Endothelial cell of umbilical vein (primary cell): ENCODE results near the gene SS18L1. TPM values are rescaled to one million over a fixed set of nuclear protein-coding genes. Genes with fewer than 3 reads are reported as not detected.

Source experiments
- BruUV-seq: library from RNA; stranded (reverse); fragments of 400-500 nt; replicated peaks from 2 replicates; lab custom pipeline; 2021; lab: Mats Ljungman, UMichigan
- CTCF ChIA-PET: fragments of 300-600, 350-600 bp; sonication (Branson Sonifier 250); formaldehyde crosslinking; loops from one replicate; lab custom pipeline; 2021; ENCODE audit warnings: antibody characterized with exemption, inconsistent platforms; lab: Charles Lee
- POLR2A ChIA-PET: fragments of 300-600, 350-600 bp; sonication (Branson Sonifier 250); formaldehyde crosslinking; loops from one replicate; lab custom pipeline; 2021; ENCODE audit warnings: antibody characterized with exemption, inconsistent platforms; lab: Charles Lee
- DNase-seq: peaks from one replicate; pipeline ENCODE4 v3.0.0-alpha.2; 2011; ENCODE audit warnings: low read depth, low spot score
- FAIRE-seq: peaks from 2 replicates; lab custom pipeline; 2011; peaks lifted over from hg19 to GRCh38; lab: Jason Lieb, UNC
- H2AFZ ChIP-seq: 2 replicates; pipeline ENCODE4 v1.6.0; 2012; ENCODE audit warnings: low read depth, low read length, control low read depth, inconsistent platforms
- H3K27ac ChIP-seq: 2 replicates; pipeline ENCODE4 v1.5.1; 2011; ENCODE audit warnings: low read depth, mild to moderate bottlenecking, control low read depth, low read length, moderate library complexity; ENCODE audit not compliant: insufficient read depth
- H3K27me3 ChIP-seq, 2 experiments: 2 replicates each; pipeline versions ENCODE4 v1.6.0 to v1.6.1; 2011; ENCODE audit warnings: low read length in 2 of 2, mixed read lengths in 1 of 2; ENCODE audit not compliant: control insufficient read depth in 2 of 2, insufficient read depth in 2 of 2
- H3K36me3 ChIP-seq, 2 experiments: 2 replicates in 1 of 2; 3 replicates in 1 of 2; pipeline ENCODE4 v1.5.1; 2011; ENCODE audit warnings: low read length in 2 of 2, mild to moderate bottlenecking in 1 of 2, moderate library complexity in 1 of 2; ENCODE audit not compliant: control insufficient read depth in 2 of 2, insufficient read depth in 2 of 2; ENCODE audit errors: extremely low read depth in 1 of 2
- H3K4me1 ChIP-seq: 3 replicates; pipeline ENCODE4 v1.5.1; 2011; ENCODE audit warnings: mild to moderate bottlenecking, low read length; ENCODE audit not compliant: control insufficient read depth, insufficient read depth; ENCODE audit errors: extremely low read depth
- H3K4me2 ChIP-seq: 2 replicates; pipeline ENCODE4 v1.6.1; 2011; ENCODE audit warnings: low read length, control low read depth, mixed read lengths; ENCODE audit not compliant: insufficient read depth
- H3K4me3 ChIP-seq, 3 experiments: fragments of 200-600 bp in 1 of 3; sonication (generic), shearing (Covaris generic) in 1 of 3; replicated peaks in 1 of 3; 2 replicates each; pipeline ENCODE4 v1.5.1; 2011 to 2016; ENCODE audit warnings: control low read depth in 3 of 3, low read length in 3 of 3, mild to moderate bottlenecking in 2 of 3, inconsistent platforms in 1 of 3, low read depth in 1 of 3, moderate library complexity in 1 of 3; ENCODE audit not compliant: insufficient read depth in 1 of 3
- H3K79me2 ChIP-seq: 2 replicates; pipeline ENCODE4 v1.6.0; 2012; ENCODE audit warnings: low read length, inconsistent platforms; ENCODE audit not compliant: control insufficient read depth, insufficient read depth
- H3K9ac ChIP-seq: replicated peaks from 2 replicates; pipeline ENCODE3; 2011; ENCODE audit warnings: low read length, control low read depth; ENCODE audit not compliant: insufficient read depth; ENCODE audit errors: extremely low read depth
- H3K9me1 ChIP-seq: replicated peaks from 3 replicates; pipeline ENCODE4 v1.6.0; 2011; ENCODE audit warnings: mild to moderate bottlenecking, low read length; ENCODE audit not compliant: control insufficient read depth, insufficient read depth; ENCODE audit errors: extremely low read depth
- H3K9me3 ChIP-seq: replicated peaks from 2 replicates; pipeline ENCODE4 v1.5.1; 2012; ENCODE audit warnings: low read length, inconsistent platforms; ENCODE audit not compliant: control insufficient read depth, insufficient read depth
- H4K20me1 ChIP-seq: replicated peaks from 2 replicates; pipeline ENCODE3; 2011; ENCODE audit warnings: mild to moderate bottlenecking, low read length; ENCODE audit not compliant: control insufficient read depth, insufficient read depth; ENCODE audit errors: extremely low read depth
- POLR2A ChIP-seq: IDR thresholded peaks from 2 replicates; pipeline ENCODE4 v1.6.1; 2012; ENCODE audit warnings: low read depth, mild to moderate bottlenecking, control low read depth, low read length
- dilution Hi-C: fragments of 300-500 bp; cut with MboI; formaldehyde crosslinking; loops from one replicate; pipeline ENCODE4 v1.15.0; 2019; ENCODE audit warnings: low sequenced_read_pairs; ENCODE audit not compliant: extremely low pct_ligation_motif_present
- intact Hi-C: fragments of 100-400 bp; cut with micrococcal nuclease; formaldehyde crosslinking; loops from one replicate; pipeline ENCODE4 v1.10.0; 2022
- polyA plus RNA-seq, 4 experiments: library from polyadenylated mRNA; depleted of rRNA in 3 of 4; stranded (reverse) in 3 of 4; unstranded in 1 of 4; fragments of >200 nt; gene quantifications; 2 replicates each; pipeline versions ENCODE4 v1.2.1 to v1.2.3, GENCODE V29; 2011 to 2012; ENCODE audit warnings: missing spikeins in 1 of 4
- total RNA-seq: library from RNA; stranded (reverse); gene quantifications from 2 replicates; pipeline ENCODE4 v1.2.3, GENCODE V29; 2021
- TF ChIP-seq, protein P1 (sequence below), 2 donors: IDR thresholded peaks; 1 replicate in 1 of 2; 2 replicates in 1 of 2; pipeline ENCODE4 v1.5.1; 2011; ENCODE audit warnings: low read length in 2 of 2, mild to moderate bottlenecking in 2 of 2, moderate library complexity in 2 of 2, control low read depth in 1 of 2, inconsistent platforms in 1 of 2, low read depth in 1 of 2; ENCODE audit not compliant: insufficient read depth in 1 of 2; ENCODE audit errors: extremely low read depth in 1 of 2
- TF ChIP-seq, protein P2 (sequence below): IDR thresholded peaks from 2 replicates; pipeline ENCODE4 v1.6.1; 2011; ENCODE audit not compliant: insufficient read depth, insufficient read length

SS18L1 gene
- total and polyA plus RNA-seq, 2 donors (not counting 3 experiments of a cell fraction or from before 2014, with no cell fraction given): 15.4 to 21.7 TPM

DNA sequence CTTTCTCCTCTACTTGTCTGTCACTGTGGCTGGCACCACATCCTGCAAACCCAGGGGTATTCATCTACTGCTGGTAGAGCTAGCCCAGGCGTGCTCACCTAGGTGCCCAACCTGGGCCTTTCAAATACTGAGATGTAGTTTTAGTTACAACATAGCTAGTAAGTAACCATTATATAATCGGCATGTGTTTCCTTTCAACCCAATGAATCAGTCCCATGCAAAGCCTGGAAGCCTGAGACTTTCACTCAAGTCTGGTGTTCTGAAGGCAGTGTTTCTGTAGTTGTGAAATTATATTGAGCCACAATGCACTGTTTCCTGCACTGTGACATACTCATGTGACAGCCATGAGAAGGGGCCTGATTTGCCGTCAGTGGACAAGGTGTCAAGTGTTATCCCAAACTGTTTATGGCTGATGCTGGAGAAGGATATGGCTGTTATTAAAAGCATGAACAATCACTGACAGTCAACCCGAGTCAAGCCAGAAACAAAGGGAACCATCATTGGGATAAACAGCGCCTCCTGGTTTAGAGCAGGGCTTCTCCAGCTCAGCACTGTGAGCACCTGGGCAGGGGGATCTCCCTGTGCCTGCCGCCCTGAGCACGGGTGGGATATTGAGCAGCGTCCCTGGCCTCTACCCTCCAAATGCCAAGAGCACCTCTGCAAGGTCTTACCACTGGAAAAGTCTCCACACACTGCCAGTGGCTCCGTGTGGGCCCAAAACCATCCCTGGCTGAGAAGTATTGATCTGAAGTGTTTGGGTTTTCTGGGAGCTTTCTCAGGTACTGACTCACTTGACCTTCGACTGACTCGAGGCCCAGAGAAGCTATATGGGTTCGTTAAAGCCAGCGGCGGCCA, 1.9 kb upstream of the SS18L1 start:
- dilution Hi-C loops: no loop called here

More for the DNA sequence above, 1.9 kb upstream of the SS18L1 start:
- Histone ChIP-seq H2AFZ (no peak overlapping the region), H3K9ac (peak overlapping the region; percentile 92), H3K9me1 (no peaks in the 10 kb centered on the region), H3K27me3 (no peaks in the 10 kb centered on the region), H3K4me2 (peak overlapping the region; percentile 55), H3K27ac (peak overlapping the region; percentile 88), H3K36me3 (peaks cover 29 to 35% of the 10 kb centered on the region in 2 experiments), H3K79me2 (peaks cover 70% of the 10 kb centered on the region), H3K9me3 (no peaks in the 10 kb centered on the region), H3K4me1 (peaks cover 8% of the 10 kb centered on the region), H4K20me1 (peaks cover 10% of the 10 kb centered on the region), H3K4me3 (peak overlapping the region; percentile 59 to 80 (median 69))
- CTCF ChIA-PET: interaction anchor here (0.5 to 1.9 kb wide), 6 partner anchors 12 to 131 kb away, joined by 3 to 11 read pairs (median 4); partner anchors contain the start of gene LSM14B
- POLR2A ChIA-PET: no interaction called here
- FAIRE-seq (peak; percentile 82), DNase-seq (peak; percentile 37)
- BruUV-seq: TSS peak; percentile 26
- TF ChIP-seq, protein P1, sequence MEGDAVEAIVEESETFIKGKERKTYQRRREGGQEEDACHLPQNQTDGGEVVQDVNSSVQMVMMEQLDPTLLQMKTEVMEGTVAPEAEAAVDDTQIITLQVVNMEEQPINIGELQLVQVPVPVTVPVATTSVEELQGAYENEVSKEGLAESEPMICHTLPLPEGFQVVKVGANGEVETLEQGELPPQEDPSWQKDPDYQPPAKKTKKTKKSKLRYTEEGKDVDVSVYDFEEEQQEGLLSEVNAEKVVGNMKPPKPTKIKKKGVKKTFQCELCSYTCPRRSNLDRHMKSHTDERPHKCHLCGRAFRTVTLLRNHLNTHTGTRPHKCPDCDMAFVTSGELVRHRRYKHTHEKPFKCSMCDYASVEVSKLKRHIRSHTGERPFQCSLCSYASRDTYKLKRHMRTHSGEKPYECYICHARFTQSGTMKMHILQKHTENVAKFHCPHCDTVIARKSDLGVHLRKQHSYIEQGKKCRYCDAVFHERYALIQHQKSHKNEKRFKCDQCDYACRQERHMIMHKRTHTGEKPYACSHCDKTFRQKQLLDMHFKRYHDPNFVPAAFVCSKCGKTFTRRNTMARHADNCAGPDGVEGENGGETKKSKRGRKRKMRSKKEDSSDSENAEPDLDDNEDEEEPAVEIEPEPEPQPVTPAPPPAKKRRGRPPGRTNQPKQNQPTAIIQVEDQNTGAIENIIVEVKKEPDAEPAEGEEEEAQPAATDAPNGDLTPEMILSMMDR (IDR thresholded peaks at IDR 0.05; ENCODE audit: extremely low read depth in 1 of 2, insufficient read depth in 1 of 2, low read depth in 1 of 2, low read length in 2 of 2): peak; percentile 27 to 41
- TF ChIP-seq, protein P2, sequence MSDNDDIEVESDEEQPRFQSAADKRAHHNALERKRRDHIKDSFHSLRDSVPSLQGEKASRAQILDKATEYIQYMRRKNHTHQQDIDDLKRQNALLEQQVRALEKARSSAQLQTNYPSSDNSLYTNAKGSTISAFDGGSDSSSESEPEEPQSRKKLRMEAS: no peak
- no peak for TF ChIP-seq POLR2A
- intact Hi-C loops: loop anchor here (1.0 to 2.0 kb wide), 2 partner anchors 19 to 130 kb away; partner anchors contain the start of gene LSM14B
